ENCODE results near the gene CITED1.

GRCh38 chrX:72326605-72327300, 21.0 kb upstream of the CITED1 start:
- no peak for TF ChIP-seq CTCF (IDR thresholded peaks at IDR 0.05)
- no peak for TF ChIP-seq POLR2A (IDR thresholded peaks at IDR 0.05)
